ENCODE measurements around the gene PEPD.

The PEPD gene

GRCh38 chr19:33390101-33390907 is 131.3 kb downstream of the PEPD start:
- in situ Hi-C loops (cut with HindIII; ENCODE audit: low sequenced_read_pairs) = no loop called here

GRCh38 chr19:33389421-33390100 is 132.0 kb downstream of the PEPD start:
- in situ Hi-C loops (cut with HindIII; ENCODE audit: low sequenced_read_pairs) = no loop called here

GRCh38 chr19:33388725-33389420 is 132.7 kb downstream of the PEPD start:
- in situ Hi-C loops (cut with HindIII; ENCODE audit: low sequenced_read_pairs) = no loop called here

- in situ Hi-C loops (cut with HindIII; ENCODE audit: low sequenced_read_pairs) = no loop called here
Measured at GRCh38 chr19:33388231-33388724, 133.3 kb downstream of the PEPD start.

GRCh38 chr19:33387351-33388230 is 134.0 kb downstream of the PEPD start:
- in situ Hi-C loops (cut with HindIII; ENCODE audit: low sequenced_read_pairs) = no loop called here

- in situ Hi-C loops (cut with HindIII; ENCODE audit: low sequenced_read_pairs) = no loop called here
Measured at GRCh38 chr19:33386361-33386858, 135.2 kb downstream of the PEPD start.

GRCh38 chr19:33385956-33386355 is 135.6 kb downstream of the PEPD start:
- in situ Hi-C loops (cut with HindIII; ENCODE audit: low sequenced_read_pairs) = no loop called here

GRCh38 chr19:33384983-33385382 is 136.6 kb downstream of the PEPD start:
- in situ Hi-C loops (cut with HindIII; ENCODE audit: low sequenced_read_pairs) = no loop called here

- in situ Hi-C loops (cut with HindIII; ENCODE audit: low sequenced_read_pairs) = no loop called here
Measured at GRCh38 chr19:33383720-33384292, 137.8 kb downstream of the PEPD start.

GRCh38 chr19:33382982-33383381 is 138.6 kb downstream of the PEPD start:
- in situ Hi-C loops (cut with HindIII; ENCODE audit: low sequenced_read_pairs) = no loop called here

GRCh38 chr19:33382006-33382405 is 139.6 kb downstream of the PEPD start:
- in situ Hi-C loops (cut with HindIII; ENCODE audit: low sequenced_read_pairs) = no loop called here

GRCh38 chr19:33381101-33381500 is 140.5 kb downstream of the PEPD start:
- in situ Hi-C loops (cut with HindIII; ENCODE audit: low sequenced_read_pairs) = no loop called here

GRCh38 chr19:33379151-33379829 is 142.3 kb downstream of the PEPD start:
- in situ Hi-C loops (cut with HindIII; ENCODE audit: low sequenced_read_pairs) = no loop called here

- in situ Hi-C loops (cut with HindIII; ENCODE audit: low sequenced_read_pairs) = no loop called here
Measured at GRCh38 chr19:33377586-33378475, 143.8 kb downstream of the PEPD start.

GRCh38 chr19:33376941-33377557 is 144.5 kb downstream of the PEPD start:
- in situ Hi-C loops (cut with HindIII; ENCODE audit: low sequenced_read_pairs) = no loop called here

GRCh38 chr19:33376423-33376822 is 145.2 kb downstream of the PEPD start:
- in situ Hi-C loops (cut with HindIII; ENCODE audit: low sequenced_read_pairs) = no loop called here

- in situ Hi-C loops (cut with HindIII; ENCODE audit: low sequenced_read_pairs) = no loop called here
Measured at GRCh38 chr19:33375837-33376159, 145.8 kb downstream of the PEPD start.

GRCh38 chr19:33375156-33375836 is 146.3 kb downstream of the PEPD start:
- in situ Hi-C loops (cut with HindIII; ENCODE audit: low sequenced_read_pairs) = no loop called here

Data from endothelial cell of hepatic sinusoid (primary cell).